ENCODE measurements around the gene RAB3B.

Gene RAB3B, protein sequence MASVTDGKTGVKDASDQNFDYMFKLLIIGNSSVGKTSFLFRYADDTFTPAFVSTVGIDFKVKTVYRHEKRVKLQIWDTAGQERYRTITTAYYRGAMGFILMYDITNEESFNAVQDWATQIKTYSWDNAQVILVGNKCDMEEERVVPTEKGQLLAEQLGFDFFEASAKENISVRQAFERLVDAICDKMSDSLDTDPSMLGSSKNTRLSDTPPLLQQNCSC

DNA sequence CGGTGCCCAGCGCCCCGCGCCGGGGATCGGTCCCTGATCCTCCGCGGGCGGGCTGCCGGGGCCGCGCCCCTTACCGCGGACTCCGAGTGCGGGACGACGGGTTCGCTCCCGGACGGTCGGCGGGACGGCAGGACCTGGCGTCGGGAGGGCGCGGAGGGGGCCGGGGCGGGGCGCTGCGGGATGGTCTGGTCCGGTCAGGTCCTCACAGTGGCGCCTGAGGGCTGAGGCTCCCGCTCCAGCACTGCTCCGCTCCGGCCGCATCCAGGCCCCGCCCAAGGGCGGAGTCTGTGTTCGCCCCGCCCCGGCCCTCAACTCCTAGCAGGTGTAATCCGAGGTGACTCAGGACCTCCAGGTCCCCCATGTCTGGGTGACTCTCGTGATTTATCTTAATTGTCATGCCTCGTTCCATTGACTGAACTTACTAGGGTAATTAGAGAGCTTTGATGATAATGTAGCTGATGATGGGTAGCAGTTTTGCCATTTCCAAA lies at the start of gene RAB3B:
Gene RAB3B, minus strand, starts transcription at position 223 of the 488 bp plus-strand sequence. CDS start 13,583 bp downstream, outside the sequence.
- no peak for TF ChIP-seq CTCF (conservative IDR thresholded peaks at IDR 0.05; ENCODE audit: control insufficient read depth, insufficient read depth, low read depth, low read length)
- H3K4me3 ChIP-seq (ENCODE audit: control insufficient read depth, low read depth, low read length) = peak within 1 kb of the TSS; percentile 55
- peak; percentile 58 for DNase-seq (ENCODE audit: low read depth)

- no peak for TF ChIP-seq CTCF (conservative IDR thresholded peaks at IDR 0.05; ENCODE audit: control insufficient read depth, insufficient read depth, low read depth, low read length)
- H3K4me3 ChIP-seq (ENCODE audit: control insufficient read depth, low read depth, low read length) = no peak overlapping the region
These were observed 47.4 kb upstream of the RAB3B start for GRCh38 chr1:52037909-52038308.

DNA sequence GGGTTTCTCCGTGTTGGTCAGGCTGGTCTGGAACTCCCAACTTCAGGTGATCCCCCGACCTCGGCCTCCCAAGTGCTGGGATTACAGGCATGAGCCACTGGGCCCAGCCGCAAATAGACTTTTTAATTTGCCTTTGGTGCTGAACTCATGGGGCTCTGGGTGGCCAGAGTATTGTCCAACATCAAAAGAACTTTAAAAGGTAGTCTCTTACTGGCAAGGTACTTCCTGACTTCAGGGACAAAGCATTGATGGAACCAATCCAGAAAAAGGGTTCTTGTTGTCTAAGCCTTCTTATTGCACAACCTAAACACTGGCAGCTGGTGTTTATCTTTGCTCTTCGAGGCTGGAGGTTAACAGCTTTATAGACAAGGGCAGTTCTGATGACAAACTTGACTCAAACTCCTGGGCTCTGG lies 46.9 kb upstream of the RAB3B start:
- DNase-seq (ENCODE audit: low read depth) = peak; percentile 64
- H3K4me3 ChIP-seq (ENCODE audit: control insufficient read depth, low read depth, low read length) = no peak overlapping the region
- TF ChIP-seq CTCF (conservative IDR thresholded peaks at IDR 0.05; ENCODE audit: control insufficient read depth, insufficient read depth, low read depth, low read length) = no peak

More at GRCh38 chr1:52037909-52038308, 47.4 kb upstream of the RAB3B start:
- DNase-seq (ENCODE audit: low read depth) = no peak

DNA sequence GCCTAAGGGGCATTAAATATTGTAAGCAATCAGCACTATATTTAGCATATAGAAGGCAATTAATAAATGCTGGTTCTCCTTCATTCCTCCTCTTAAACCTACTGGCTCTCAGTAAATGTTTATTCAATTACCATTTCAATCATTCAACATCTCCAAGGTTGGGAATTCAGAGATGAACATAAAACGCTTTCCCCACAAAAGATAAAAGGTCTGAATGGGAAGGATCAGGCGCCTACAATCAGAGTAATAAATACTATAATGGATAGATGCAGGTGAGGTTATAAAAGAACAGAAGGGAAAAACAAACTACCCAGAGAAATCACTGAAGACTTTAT lies 43.5 kb upstream of the RAB3B start:
- peak overlapping the region; percentile 93 for H3K4me3 ChIP-seq (ENCODE audit: control insufficient read depth, low read depth, low read length)
- no peak for DNase-seq (ENCODE audit: low read depth)
- no peak for TF ChIP-seq CTCF (conservative IDR thresholded peaks at IDR 0.05; ENCODE audit: control insufficient read depth, insufficient read depth, low read depth, low read length)

GRCh38 chr1:52033190-52034049 lies 42.9 kb upstream of the RAB3B start, which contains the start of gene KTI12:
TSS of gene KTI12 (minus strand) at chr1:52033810. CDS start at chr1:52033761, 49 bp downstream.
- TF ChIP-seq CTCF (conservative IDR thresholded peaks at IDR 0.05; ENCODE audit: control insufficient read depth, insufficient read depth, low read depth, low read length) = no peak
- peak within 1 kb of the TSS; percentile 93 for H3K4me3 ChIP-seq (ENCODE audit: control insufficient read depth, low read depth, low read length)
- DNase-seq (ENCODE audit: low read depth) = peak; percentile 92

- H3K4me3 ChIP-seq (ENCODE audit: control insufficient read depth, low read depth, low read length) = peak overlapping the region; percentile 93
- TF ChIP-seq CTCF (conservative IDR thresholded peaks at IDR 0.05; ENCODE audit: control insufficient read depth, insufficient read depth, low read depth, low read length) = no peak
- DNase-seq (ENCODE audit: low read depth) = peak; percentile 84
These were observed 42.3 kb upstream of the RAB3B start for GRCh38 chr1:52032785-52033131.

All from fibroblast of mammary gland (primary cell).